H9 (cell line): ENCODE measurements around the gene PIK3CG. TPM values are rescaled to one million over a fixed set of nuclear protein-coding genes. Genes with fewer than 3 reads are reported as not detected.

Experiments used
- DNase-seq: peaks from one replicate; pipeline ENCODE4 v3.0.0-alpha.2; 2017
- H2AFZ ChIP-seq: one replicate; pipeline ENCODE4 v1.6.1; 2013; ENCODE audit warnings: mild to moderate bottlenecking, low read length, control low read depth, moderate library complexity
- H2AK5ac ChIP-seq: 2 replicates; pipeline ENCODE4 v1.6.1; 2013; ENCODE audit warnings: low read length, control low read depth, mixed read lengths; ENCODE audit not compliant: insufficient read length
- H2BK120ac ChIP-seq: one replicate; pipeline ENCODE4 v1.6.1; 2013; ENCODE audit warnings: low read depth, mild to moderate bottlenecking, low read length, control low read depth, inconsistent platforms; ENCODE audit not compliant: poor library complexity, severe bottlenecking
- H2BK12ac ChIP-seq: 2 replicates; pipeline ENCODE4 v1.6.1; 2013; ENCODE audit warnings: low read length, control low read depth, mixed read lengths, low read depth; ENCODE audit not compliant: insufficient read length
- H2BK15ac ChIP-seq: 2 replicates; pipeline ENCODE4 v1.6.1; 2013; ENCODE audit warnings: low read depth, low read length, control low read depth
- H2BK20ac ChIP-seq: one replicate; pipeline ENCODE4 v1.6.1; 2013; ENCODE audit warnings: low read depth, mild to moderate bottlenecking, low read length, control low read depth, inconsistent platforms; ENCODE audit not compliant: poor library complexity, severe bottlenecking
- H2BK5ac ChIP-seq: 2 replicates; pipeline ENCODE4 v1.6.1; 2013; ENCODE audit warnings: low read length, control low read depth, mixed read lengths; ENCODE audit not compliant: insufficient read length
- H3K14ac ChIP-seq: 2 replicates; pipeline ENCODE4 v1.6.1; 2013; ENCODE audit warnings: low read length, control low read depth; ENCODE audit not compliant: insufficient read depth
- H3K18ac ChIP-seq: 2 replicates; pipeline ENCODE4 v1.6.1; 2013; ENCODE audit warnings: low read depth, mild to moderate bottlenecking, mixed read lengths, low read length, control low read depth; ENCODE audit not compliant: insufficient read length
- H3K23ac ChIP-seq: 2 replicates; pipeline ENCODE4 v1.6.1; 2013; ENCODE audit warnings: low read length, control low read depth, mixed read lengths, low read depth; ENCODE audit not compliant: insufficient read length
- H3K23me2 ChIP-seq: 2 replicates; pipeline ENCODE4 v1.6.1; 2013; ENCODE audit warnings: low read depth, mild to moderate bottlenecking, mixed read lengths, low read length, control low read depth; ENCODE audit not compliant: insufficient read length, poor library complexity, severe bottlenecking
- H3K27ac ChIP-seq: 2 replicates; pipeline ENCODE4 v1.5.1; 2013; ENCODE audit warnings: low read length, control low read depth, mixed read lengths, low read depth; ENCODE audit not compliant: insufficient read length
- H3K27me3 ChIP-seq: 2 replicates; pipeline ENCODE4 v1.6.1; 2013; ENCODE audit warnings: low read length, control low read depth, inconsistent platforms; ENCODE audit not compliant: insufficient read depth
- H3K4ac ChIP-seq: 2 replicates; pipeline ENCODE4 v1.6.1; 2013; ENCODE audit warnings: low read depth, mild to moderate bottlenecking, control low read depth, inconsistent platforms, low read length, moderate library complexity
- H3K4me1 ChIP-seq: 2 replicates; pipeline ENCODE4 v1.6.1; 2013; ENCODE audit warnings: low read length, control low read depth, inconsistent platforms; ENCODE audit not compliant: insufficient read depth
- H3K4me2 ChIP-seq: 2 replicates; pipeline ENCODE4 v1.6.1; 2013; ENCODE audit warnings: low read length, control low read depth, mixed read lengths; ENCODE audit not compliant: insufficient read length, insufficient read depth
- H3K56ac ChIP-seq: 2 replicates; pipeline ENCODE4 v1.6.1; 2013; ENCODE audit warnings: low read depth, mild to moderate bottlenecking, mixed read lengths, low read length, control low read depth; ENCODE audit not compliant: insufficient read length
- H3K79me1 ChIP-seq: 2 replicates; pipeline ENCODE4 v1.6.1; 2013; ENCODE audit warnings: low read depth, mild to moderate bottlenecking, moderate library complexity, low read length, control low read depth, inconsistent platforms; ENCODE audit not compliant: insufficient read depth, poor library complexity, severe bottlenecking
- H3K79me2 ChIP-seq: 2 replicates; pipeline ENCODE4 v1.6.1; 2013; ENCODE audit warnings: low read length, control low read depth, inconsistent platforms; ENCODE audit not compliant: insufficient read depth
- H3K9ac ChIP-seq: 2 replicates; pipeline ENCODE4 v1.6.1; 2013; ENCODE audit warnings: low read length, control low read depth, mixed read lengths; ENCODE audit not compliant: insufficient read length; ENCODE audit errors: extremely low read depth
- H3K9me3 ChIP-seq: one replicate; pipeline ENCODE4 v1.6.1; 2013; ENCODE audit warnings: low read depth, low read length, inconsistent platforms; ENCODE audit not compliant: control insufficient read depth
- H3T11ph ChIP-seq: one replicate; pipeline ENCODE4 v1.6.1; 2013; ENCODE audit warnings: mild to moderate bottlenecking, low read length, control low read depth, inconsistent platforms
- H4K20me1 ChIP-seq: one replicate; pipeline ENCODE4 v1.6.1; 2013; ENCODE audit not compliant: control insufficient read depth, insufficient read length, insufficient read depth
- H4K5ac ChIP-seq: 2 replicates; pipeline ENCODE4 v1.6.1; 2013; ENCODE audit warnings: low read depth, mild to moderate bottlenecking, mixed read lengths, low read length, control low read depth; ENCODE audit not compliant: insufficient read length
- H4K8ac ChIP-seq: replicated peaks from 2 replicates; pipeline ENCODE4 v1.6.1; 2013; ENCODE audit warnings: low read length, control low read depth, mixed read lengths, low read depth; ENCODE audit not compliant: insufficient read length
- H4K91ac ChIP-seq: 2 replicates; pipeline ENCODE4 v1.6.1; 2013; ENCODE audit warnings: low read depth, mild to moderate bottlenecking, moderate library complexity, mixed read lengths, low read length, control low read depth; ENCODE audit not compliant: insufficient read length
- H3K27ac Mint-ChIP-seq, 3 experiments: 2 replicates in 2 of 3; 3 replicates in 1 of 3; pipeline ENCODE4 v1.8.0; 2020 to 2021; ENCODE audit warnings: mixed read lengths in 3 of 3, mild to moderate bottlenecking in 1 of 3, moderate library complexity in 1 of 3
- H3K27me3 Mint-ChIP-seq: 2 replicates; pipeline ENCODE4 v1.8.0; 2021; ENCODE audit warnings: low read depth, mild to moderate bottlenecking, moderate library complexity, mixed read lengths
- H3K36me3 Mint-ChIP-seq, 3 experiments: 2 replicates in 2 of 3; 3 replicates in 1 of 3; pipeline ENCODE4 v1.8.0; 2020 to 2021; ENCODE audit warnings: low read depth in 3 of 3, mixed read lengths in 3 of 3; ENCODE audit not compliant: insufficient read depth in 1 of 3
- H3K4me1 Mint-ChIP-seq, 2 experiments: 2 replicates each; pipeline ENCODE4 v1.8.0; 2020; ENCODE audit warnings: mixed read lengths in 2 of 2
- H3K4me3 Mint-ChIP-seq, 2 experiments: 2 replicates in 1 of 2; 3 replicates in 1 of 2; pipeline ENCODE4 v1.8.0; 2020 to 2021; ENCODE audit warnings: mild to moderate bottlenecking in 2 of 2, mixed read lengths in 2 of 2, moderate library complexity in 1 of 2
- H3K9me3 Mint-ChIP-seq, 2 experiments: 2 replicates in 1 of 2; 3 replicates in 1 of 2; pipeline ENCODE4 v1.8.0; 2020; ENCODE audit warnings: mild to moderate bottlenecking in 2 of 2, mixed read lengths in 2 of 2, moderate library complexity in 1 of 2
- CTCF ChIP-seq: fragments of 200-600 bp; sonication (generic); conservative IDR thresholded peaks from 3 replicates; pipeline ENCODE4 v1.8.0; 2021; ENCODE audit warnings: antibody characterized with exemption, mild to moderate bottlenecking
- WGBS: extraction: QIAGEN DNeasy Blood & Tissue Kit; methylation state at CpG from one replicate; pipeline ENCODE4 v1.1.7; 2013; ENCODE audit warnings: missing lambda C conversion rate, low lambda C conversion rate, mixed read lengths; ENCODE audit not compliant: insufficient read length; ENCODE audit errors: extremely low coverage; 5-methylcytosine and 5-hydroxymethylcytosine counted together
- total RNA-seq: library from RNA; stranded (reverse); gene quantifications from 2 replicates; pipeline ENCODE4 v1.2.1, GENCODE V29; 2021

PIK3CG gene
- total RNA-seq, 1 experiment from 2014 or later = not detected

- Mint-ChIP-seq H3K27me3 (no peaks in the 10 kb centered on the region), H3K4me3 (no peak overlapping the region), H3K36me3 (peaks cover 0 to under 1% (median 0%) of the 10 kb centered on the region in 3 experiments; a peak in 2 of 7 replicates), H3K4me1 (no peaks in the 10 kb centered on the region), H3K27ac (no peak overlapping the region), H3K9me3 (peaks cover 7 to 10% of the 10 kb centered on the region in 2 experiments; a peak in 3 of 5 replicates)
- H2BK15ac ChIP-seq = no peak overlapping the region
- no peak for DNase-seq
- H3T11ph ChIP-seq = no peak overlapping the region
- H4K91ac ChIP-seq = no peak overlapping the region
- H3K27me3 ChIP-seq = no peaks in the 10 kb centered on the region
- no peak overlapping the region for H3K27ac ChIP-seq
- no peak overlapping the region for H2BK5ac ChIP-seq
- H4K8ac ChIP-seq = no peak overlapping the region
- H3K9ac ChIP-seq = no peak overlapping the region
- no peaks in the 10 kb centered on the region for H3K79me2 ChIP-seq
- no peak overlapping the region for H3K4ac ChIP-seq
- no peak overlapping the region for H2AK5ac ChIP-seq
- H2BK12ac ChIP-seq = no peak overlapping the region
- H3K23me2 ChIP-seq = no peaks in the 10 kb centered on the region
- H3K18ac ChIP-seq = no peak overlapping the region
- no peak overlapping the region for H2AFZ ChIP-seq
- H2BK120ac ChIP-seq = no peak overlapping the region
- TF ChIP-seq CTCF = no peak
- no peak overlapping the region for H2BK20ac ChIP-seq
- H3K4me2 ChIP-seq = no peak overlapping the region
- H3K9me3 ChIP-seq = no peaks in the 10 kb centered on the region
- no peaks in the 10 kb centered on the region for H3K79me1 ChIP-seq
- H3K23ac ChIP-seq = no peak overlapping the region
- WGBS = no CpG with 5 or more reads among the region's 4 CpGs
- H3K14ac ChIP-seq = no peak overlapping the region
- no peak overlapping the region for H3K56ac ChIP-seq
- H3K4me1 ChIP-seq = no peaks in the 10 kb centered on the region
- H4K20me1 ChIP-seq = no peaks in the 10 kb centered on the region
- no peak overlapping the region for H4K5ac ChIP-seq
Measured at GRCh38 chr7:106824458-106824857, 40.6 kb upstream of the PIK3CG start.
